Muscle layer of duodenum (tissue), 2 donors: ENCODE results near the gene SCLT1.

Source experiments
- H3K27ac ChIP-seq: one replicate; pipeline ENCODE4 v1.7.0; 2013; ENCODE audit warnings: mild to moderate bottlenecking, low read length
- H3K27me3 ChIP-seq: one replicate; pipeline ENCODE4 v1.7.0; 2013; ENCODE audit warnings: low read depth, mild to moderate bottlenecking, control low read depth, low read length
- H3K36me3 ChIP-seq, 2 donors: one replicate each; pipeline ENCODE4 v1.7.0; 2013; ENCODE audit warnings: low read length in 2 of 2, control low read depth in 1 of 2, mild to moderate bottlenecking in 1 of 2; ENCODE audit not compliant: insufficient read depth in 2 of 2, control insufficient read depth in 1 of 2
- H3K4me1 ChIP-seq, 2 donors: one replicate each; pipeline ENCODE4 v1.7.0; 2013; ENCODE audit warnings: low read length in 2 of 2, mild to moderate bottlenecking in 2 of 2, control low read depth in 1 of 2, moderate library complexity in 1 of 2; ENCODE audit not compliant: insufficient read depth in 2 of 2, control insufficient read depth in 1 of 2
- H3K4me3 ChIP-seq, 2 donors: one replicate each; pipeline ENCODE4 v1.7.0; 2013; ENCODE audit warnings: low read length in 2 of 2, low read depth in 1 of 2, mild to moderate bottlenecking in 1 of 2
- H3K9me3 ChIP-seq, 2 donors: one replicate each; pipeline ENCODE4 v1.7.0; 2013; ENCODE audit warnings: low read length in 2 of 2, control low read depth in 1 of 2, mild to moderate bottlenecking in 1 of 2; ENCODE audit not compliant: control insufficient read depth in 1 of 2
- donor health status: healthy.

SCLT1 gene

DNA sequence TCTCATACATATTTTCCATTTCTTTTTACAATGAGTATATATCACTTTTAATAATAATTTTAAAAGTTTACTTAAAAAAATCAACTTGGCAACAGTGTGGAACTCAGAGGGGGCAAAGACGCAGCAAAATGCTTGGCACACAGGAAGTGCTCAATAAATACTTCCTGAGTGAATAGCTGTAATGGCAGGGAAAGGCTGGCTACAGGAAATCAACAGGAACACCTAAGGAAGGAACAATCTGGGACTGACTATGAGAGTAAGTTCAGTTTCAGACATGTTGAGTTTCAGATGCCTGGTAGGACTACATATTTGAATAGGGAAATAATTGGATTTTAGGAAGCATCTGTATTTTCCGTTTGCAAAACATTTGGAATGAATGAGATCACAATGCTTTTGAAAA, 137.6 kb downstream of the SCLT1 start:
- no peaks in the 10 kb centered on the region for H3K4me1 ChIP-seq
- no peak overlapping the region for H3K27ac ChIP-seq
- peaks cover 0 to 5% of the 10 kb centered on the region in 2 donors for H3K36me3 ChIP-seq
- no peak overlapping the region for H3K4me3 ChIP-seq
- H3K27me3 ChIP-seq, result no peaks in the 10 kb centered on the region
- H3K9me3 ChIP-seq, result no peaks in the 10 kb centered on the region

- Histone ChIP-seq H3K27ac (no peak overlapping the region), H3K4me3 (no peak overlapping the region), H3K9me3 (no peaks in the 10 kb centered on the region), H3K27me3 (no peaks in the 10 kb centered on the region), H3K36me3 (peaks cover 0 to 5% of the 10 kb centered on the region in 2 donors), H3K4me1 (no peaks in the 10 kb centered on the region)
Observed at GRCh38 chr4:128954941-128955340, 138.4 kb downstream of the SCLT1 start.

- no peaks in the 10 kb centered on the region for H3K27me3 ChIP-seq
- peaks cover 0 to 5% of the 10 kb centered on the region in 2 donors for H3K36me3 ChIP-seq
- no peaks in the 10 kb centered on the region for H3K4me1 ChIP-seq
- H3K27ac ChIP-seq, result no peak overlapping the region
- no peak overlapping the region for H3K4me3 ChIP-seq
- no peaks in the 10 kb centered on the region for H3K9me3 ChIP-seq
Observed at GRCh38 chr4:128951316-128951715, 142.0 kb downstream of the SCLT1 start.

- Histone ChIP-seq H3K27ac (no peak overlapping the region), H3K36me3 (peaks cover 0 to 5% of the 10 kb centered on the region in 2 donors), H3K4me3 (no peak overlapping the region), H3K9me3 (no peaks in the 10 kb centered on the region), H3K27me3 (no peaks in the 10 kb centered on the region), H3K4me1 (no peaks in the 10 kb centered on the region)
Observed at GRCh38 chr4:128950796-128951195, 142.5 kb downstream of the SCLT1 start.

GRCh38 chr4:128946916-128947315, 146.4 kb downstream of the SCLT1 start:
- Histone ChIP-seq H3K36me3 (peaks cover 0 to 17% of the 10 kb centered on the region in 2 donors), H3K4me1 (no peaks in the 10 kb centered on the region), H3K4me3 (no peak overlapping the region), H3K27me3 (no peaks in the 10 kb centered on the region), H3K9me3 (no peaks in the 10 kb centered on the region), H3K27ac (no peak overlapping the region)

DNA sequence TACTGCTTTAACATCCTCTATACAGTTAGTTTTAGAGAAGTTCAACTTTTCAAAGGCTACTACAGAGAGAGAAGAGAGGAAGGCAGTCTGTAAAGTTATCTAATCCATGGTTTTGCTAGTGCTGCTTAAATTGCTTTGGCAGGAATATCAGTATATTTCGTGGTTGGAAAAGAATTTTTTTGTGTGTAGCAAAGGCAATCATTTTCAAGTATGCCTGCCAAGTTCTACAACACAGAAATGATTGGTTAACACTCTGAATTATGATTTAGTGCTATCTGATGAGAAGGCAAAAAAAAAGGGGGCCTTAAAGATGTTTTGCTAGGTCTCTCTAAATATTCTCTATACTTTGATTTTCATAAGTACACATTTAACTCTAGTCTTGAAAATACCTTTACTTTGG, 150.7 kb downstream of the SCLT1 start:
- no peaks in the 10 kb centered on the region for H3K4me1 ChIP-seq
- H3K9me3 ChIP-seq, result no peaks in the 10 kb centered on the region
- no peak overlapping the region for H3K27ac ChIP-seq
- H3K4me3 ChIP-seq, result no peak overlapping the region
- H3K36me3 ChIP-seq, result peaks cover 0 to 18% of the 10 kb centered on the region in 2 donors
- no peaks in the 10 kb centered on the region for H3K27me3 ChIP-seq

DNA sequence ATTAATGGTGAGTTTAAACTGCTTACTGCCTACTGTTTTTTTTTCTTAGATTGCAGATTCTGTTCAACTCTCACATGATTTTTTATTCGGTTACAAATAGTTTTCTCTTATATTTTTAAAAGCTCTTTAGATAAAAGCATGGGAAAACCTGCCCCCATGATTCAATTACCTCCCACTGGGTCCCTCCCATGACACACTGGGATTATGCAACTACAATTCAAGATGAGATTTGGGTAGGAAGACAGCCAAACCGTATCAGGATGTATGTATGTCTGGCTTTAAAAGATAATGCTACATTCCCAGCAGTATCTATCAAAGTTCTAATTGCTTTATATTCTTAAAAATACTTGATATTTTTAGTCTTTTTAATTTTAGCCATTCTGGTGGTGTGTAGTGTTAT, 152.4 kb downstream of the SCLT1 start:
- Histone ChIP-seq H3K27me3 (no peaks in the 10 kb centered on the region), H3K36me3 (peaks cover 4 to 18% of the 10 kb centered on the region in 2 donors), H3K27ac (no peak overlapping the region), H3K9me3 (no peaks in the 10 kb centered on the region), H3K4me3 (no peak overlapping the region), H3K4me1 (no peaks in the 10 kb centered on the region)

- no peaks in the 10 kb centered on the region for H3K9me3 ChIP-seq
- H3K4me1 ChIP-seq, result no peaks in the 10 kb centered on the region
- H3K27ac ChIP-seq, result no peak overlapping the region
- no peaks in the 10 kb centered on the region for H3K27me3 ChIP-seq
- H3K36me3 ChIP-seq, result peaks cover 0 to 9% of the 10 kb centered on the region in 2 donors
- no peak overlapping the region for H3K4me3 ChIP-seq
Observed at GRCh38 chr4:128930051-128930450, 163.3 kb downstream of the SCLT1 start.

DNA sequence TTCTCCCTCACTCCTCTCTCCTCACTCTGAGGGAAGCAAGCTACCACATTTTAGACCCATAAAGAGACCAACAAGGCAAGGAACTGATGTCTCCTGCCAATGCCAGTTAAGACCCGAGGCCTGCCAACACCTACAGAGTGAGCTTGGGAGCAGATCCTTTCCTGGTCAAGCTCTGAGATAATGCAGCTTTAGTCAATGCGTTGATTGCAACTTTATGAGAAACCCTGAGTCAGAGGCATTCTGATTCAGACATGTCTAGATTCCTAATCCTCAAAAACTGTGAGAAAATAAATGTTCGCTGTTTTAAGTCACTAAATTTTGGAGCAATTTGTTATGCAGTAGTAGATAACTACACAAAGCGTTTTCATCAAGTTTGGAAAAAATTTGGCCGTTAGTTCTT, 168.4 kb downstream of the SCLT1 start:
- H3K4me1 ChIP-seq, result no peaks in the 10 kb centered on the region
- H3K36me3 ChIP-seq, result peaks cover 0 to 5% of the 10 kb centered on the region in 2 donors
- no peaks in the 10 kb centered on the region for H3K9me3 ChIP-seq
- no peak overlapping the region for H3K27ac ChIP-seq
- H3K4me3 ChIP-seq, result no peak overlapping the region
- no peaks in the 10 kb centered on the region for H3K27me3 ChIP-seq

- H3K4me3 ChIP-seq, result no peak overlapping the region
- no peak overlapping the region for H3K27ac ChIP-seq
- no peaks in the 10 kb centered on the region for H3K27me3 ChIP-seq
- no peaks in the 10 kb centered on the region for H3K9me3 ChIP-seq
- H3K36me3 ChIP-seq, result no peaks in the 10 kb centered on the region
- no peaks in the 10 kb centered on the region for H3K4me1 ChIP-seq
Observed at GRCh38 chr4:128921954-128922353, 171.4 kb downstream of the SCLT1 start.

DNA sequence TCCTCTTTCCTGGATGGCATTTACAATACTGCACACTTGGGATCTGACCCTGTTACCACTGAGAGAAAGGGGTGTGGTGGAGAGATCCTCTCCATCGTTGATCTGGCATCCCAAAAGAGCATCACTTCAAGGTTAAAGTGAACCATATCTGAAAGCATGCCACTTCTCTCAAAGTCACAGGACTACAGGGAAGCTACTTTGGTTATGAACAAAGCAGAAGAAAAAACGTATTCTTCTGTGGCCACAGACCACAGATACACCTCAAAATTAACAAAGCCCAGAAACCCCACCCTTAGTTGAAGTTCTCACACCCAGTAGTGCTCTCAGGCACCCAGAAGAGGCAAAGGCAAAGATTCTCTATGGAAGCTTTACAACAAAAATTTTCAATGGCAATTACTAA, 175.6 kb downstream of the SCLT1 start:
- H3K27me3 ChIP-seq, result no peaks in the 10 kb centered on the region
- H3K9me3 ChIP-seq, result no peaks in the 10 kb centered on the region
- H3K27ac ChIP-seq, result no peak overlapping the region
- no peaks in the 10 kb centered on the region for H3K36me3 ChIP-seq
- no peaks in the 10 kb centered on the region for H3K4me1 ChIP-seq
- H3K4me3 ChIP-seq, result no peak overlapping the region

DNA sequence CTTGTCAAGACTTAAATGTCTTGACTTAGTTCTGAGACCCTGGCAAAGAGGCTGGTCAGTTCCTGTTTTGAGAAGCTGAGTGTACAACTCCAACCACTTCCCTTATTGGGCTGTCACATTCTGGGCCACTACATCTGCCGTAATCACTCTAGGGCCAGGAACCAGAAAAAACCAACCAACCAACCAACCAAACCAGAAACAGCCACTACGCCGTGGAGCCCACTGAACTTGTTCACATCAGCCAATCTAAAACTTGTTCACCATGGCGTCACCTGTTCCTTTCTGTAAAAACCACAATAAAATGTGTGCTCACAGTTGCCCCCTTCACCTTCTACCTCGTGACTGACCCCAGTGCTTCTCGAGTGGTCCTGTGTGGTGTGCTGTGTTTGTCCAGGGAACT, 176.5 kb downstream of the SCLT1 start:
- Histone ChIP-seq H3K4me1 (no peaks in the 10 kb centered on the region), H3K4me3 (no peak overlapping the region), H3K9me3 (no peaks in the 10 kb centered on the region), H3K36me3 (no peaks in the 10 kb centered on the region), H3K27me3 (no peaks in the 10 kb centered on the region), H3K27ac (peak overlapping the region; percentile 20)
